ENCODE data around the gene ARFRP1.

GRCh38 chr20:63702751-63703470, 4.9 kb downstream of the ARFRP1 start:
- TF ChIP-seq CTCF (IDR thresholded peaks at IDR 0.05): no peak
- TF ChIP-seq MAX (CRISPR knock-in tag; IDR thresholded peaks at IDR 0.05): no peak
